NCI-H1417 (cell line): ENCODE results near the gene EGFR.

Experiments
- DNase-seq, 3 experiments: peaks; one replicate each; lab custom pipeline; 2025; lab: John Stamatoyannopoulos, UW

The EGFR gene

DNA sequence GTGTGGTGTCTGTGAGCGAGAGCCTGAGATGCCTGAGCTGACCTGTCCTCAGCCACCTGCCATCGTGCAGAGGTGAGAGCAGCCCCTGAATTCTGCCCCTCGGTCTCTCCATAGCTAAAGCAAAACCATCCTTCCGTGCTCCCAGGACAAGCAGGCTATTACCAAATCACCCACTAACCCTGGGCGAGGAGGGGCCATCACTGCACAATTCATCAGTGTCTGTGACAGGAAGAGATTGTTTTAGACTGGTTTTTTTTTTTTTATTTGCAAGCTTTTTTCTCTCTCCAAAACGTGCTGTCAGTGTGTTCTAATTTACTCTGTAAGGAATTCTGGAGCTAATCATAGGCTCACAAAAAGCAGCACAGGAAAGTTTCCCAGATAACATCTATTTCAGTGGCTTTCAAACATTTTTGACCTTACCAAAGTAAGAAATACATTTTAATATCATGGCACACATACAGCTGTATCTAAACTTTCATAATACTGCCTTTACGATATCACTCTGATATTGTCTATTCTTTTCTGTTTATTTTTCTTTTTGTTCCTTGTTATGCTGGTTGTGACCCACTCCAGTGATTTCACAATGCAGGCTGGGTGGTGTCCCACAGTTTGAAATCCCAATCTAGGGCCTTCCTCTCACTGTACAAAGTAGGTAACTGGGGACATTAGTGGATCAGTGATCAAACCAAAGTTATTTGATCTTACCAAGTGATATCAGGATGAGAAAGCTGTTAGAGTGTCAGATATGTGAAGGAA lies 62.8 kb downstream of the EGFR start:
- DNase-seq: no peak

- no peak for DNase-seq
Measured at GRCh38 chr7:55082228-55082603, 63.4 kb downstream of the EGFR start.

DNA sequence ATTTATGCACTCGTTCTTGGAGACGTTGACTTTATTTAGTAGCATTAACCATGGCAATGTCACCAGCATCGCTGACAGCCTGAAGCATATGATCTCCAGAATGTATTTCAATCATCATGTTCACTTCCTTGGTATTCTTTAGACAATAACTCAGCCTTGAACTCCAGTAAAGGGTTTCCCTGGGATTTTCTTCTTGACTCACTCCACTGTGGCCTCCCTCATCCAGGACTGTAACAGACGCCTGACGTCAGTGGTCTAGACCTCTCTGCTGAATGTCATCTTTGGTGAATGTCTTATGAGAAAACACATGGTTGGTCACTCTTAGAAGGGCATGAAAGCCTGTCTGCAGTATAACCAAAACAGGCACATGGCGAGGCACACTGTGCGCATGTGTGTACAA lies 64.4 kb downstream of the EGFR start:
- DNase-seq: no peak

- no peak for DNase-seq
Measured at GRCh38 chr7:55084307-55084706, 65.5 kb downstream of the EGFR start.

- DNase-seq: no peak
Measured at GRCh38 chr7:55085511-55086412, 66.9 kb downstream of the EGFR start.

GRCh38 chr7:55086413-55087201 lies 67.8 kb downstream of the EGFR start:
- no peak for DNase-seq

GRCh38 chr7:55087521-55087961 lies 68.7 kb downstream of the EGFR start:
- no peak for DNase-seq

DNA sequence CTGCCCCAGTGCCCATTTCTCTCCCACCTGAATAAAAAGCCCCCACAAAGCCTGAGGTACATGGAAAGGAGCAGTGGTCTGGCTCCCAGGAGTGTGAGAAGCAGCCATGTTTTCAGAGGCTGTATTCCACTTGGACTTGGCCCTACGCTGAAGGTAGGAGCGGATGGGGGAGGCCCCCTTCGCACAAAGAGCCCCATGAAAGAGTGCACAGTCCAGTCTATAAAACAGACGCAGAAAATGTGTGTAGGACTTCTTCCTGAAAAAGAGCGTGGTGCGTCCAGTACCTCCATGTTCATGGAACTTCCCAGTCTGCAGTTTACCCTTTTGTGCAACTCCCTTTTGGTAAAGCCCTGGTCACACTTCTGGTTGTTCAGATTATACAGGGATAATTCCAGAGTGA lies 69.3 kb downstream of the EGFR start:
- DNase-seq: no peak

GRCh38 chr7:55088620-55089019 lies 69.8 kb downstream of the EGFR start:
- DNase-seq: no peak

DNA sequence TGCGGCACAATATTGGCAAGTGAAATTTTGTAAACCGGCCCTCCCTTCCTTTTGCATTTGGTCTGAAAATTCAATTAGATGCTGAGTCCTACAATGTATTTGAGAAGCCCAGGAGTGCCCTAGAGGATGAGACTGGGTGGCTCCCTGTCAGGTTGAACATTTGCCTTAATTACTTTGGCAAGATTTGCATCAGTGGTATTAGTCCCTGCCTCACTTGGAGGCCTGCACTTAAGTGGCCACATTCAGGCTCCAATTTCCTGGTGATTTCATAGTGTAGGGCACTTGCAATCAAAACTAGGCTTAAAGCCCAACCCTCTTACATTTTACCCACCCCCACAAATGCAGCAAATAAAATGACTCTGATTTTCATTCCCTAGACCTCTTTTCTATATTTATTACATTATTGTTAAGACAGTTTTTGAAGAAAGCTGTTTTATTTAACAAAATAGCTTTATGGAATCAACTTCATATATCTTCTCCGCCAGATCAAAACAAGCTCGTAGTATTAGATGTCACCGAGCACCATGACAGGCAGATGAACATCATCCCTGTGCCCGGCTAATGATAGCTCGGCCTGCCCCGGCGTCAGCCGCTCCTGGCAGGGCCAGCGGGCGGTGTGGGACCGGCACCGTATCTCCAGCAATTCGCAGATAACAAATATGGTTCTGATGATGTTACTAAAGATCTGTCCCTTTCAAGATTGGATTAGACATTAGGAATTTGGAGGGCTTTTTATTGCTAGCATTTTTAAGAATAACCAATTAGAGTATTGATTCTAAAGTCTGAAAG lies 73.6 kb downstream of the EGFR start:
- peak in 1 of 3 experiments; percentile 68 for DNase-seq

DNA sequence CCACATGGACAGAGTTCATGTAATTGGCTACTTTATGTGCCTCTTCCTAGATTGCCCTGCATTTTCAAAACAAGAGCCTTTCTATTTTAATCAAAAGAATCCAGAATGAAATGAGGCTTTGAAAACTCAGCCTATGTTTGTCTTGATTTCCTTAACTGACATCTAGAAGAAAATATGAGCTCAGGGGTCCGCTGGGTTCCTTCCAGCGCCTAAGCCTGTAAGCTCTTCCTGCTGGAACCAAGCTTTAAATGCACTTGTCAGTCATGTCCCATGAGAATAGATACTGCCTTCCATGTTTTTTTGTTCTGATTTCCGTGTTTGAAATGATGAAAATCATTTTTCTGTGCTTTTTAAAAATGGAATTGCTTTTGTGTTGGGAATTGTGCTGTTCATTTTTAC lies 74.2 kb downstream of the EGFR start:
- no peak for DNase-seq

GRCh38 chr7:55093674-55094073 lies 74.9 kb downstream of the EGFR start:
- DNase-seq: no peak

DNA sequence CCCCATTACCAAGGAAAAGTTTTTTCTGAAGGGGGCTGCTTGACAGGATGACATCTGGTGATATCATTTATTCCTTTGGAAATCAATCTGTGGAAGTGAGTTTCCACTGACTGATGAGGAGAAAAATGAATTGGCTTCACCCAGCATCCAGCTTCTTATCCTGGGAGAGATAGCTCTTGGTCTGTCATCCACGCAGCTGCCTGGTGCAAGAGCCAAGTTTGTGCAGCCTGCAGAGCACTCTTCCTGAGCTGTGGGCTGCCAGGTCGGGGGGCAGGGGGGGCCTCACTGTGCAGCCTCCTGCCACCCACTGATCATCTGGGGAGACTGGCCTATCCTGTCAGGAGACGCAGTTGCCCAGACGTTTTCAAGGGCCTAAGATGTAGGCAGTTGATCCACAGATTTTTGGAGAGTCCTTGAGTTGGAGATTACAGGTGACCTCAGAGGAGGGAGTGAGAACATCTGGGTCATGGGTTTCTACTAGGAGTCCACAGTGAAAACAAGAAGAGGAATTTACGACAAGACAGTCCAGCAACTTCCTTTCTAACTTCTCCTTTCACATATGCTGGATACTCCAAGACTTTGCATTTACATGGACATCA lies 75.4 kb downstream of the EGFR start:
- DNase-seq: no peak

- no peak for DNase-seq
Measured at GRCh38 chr7:55095672-55096071, 76.9 kb downstream of the EGFR start.

DNA sequence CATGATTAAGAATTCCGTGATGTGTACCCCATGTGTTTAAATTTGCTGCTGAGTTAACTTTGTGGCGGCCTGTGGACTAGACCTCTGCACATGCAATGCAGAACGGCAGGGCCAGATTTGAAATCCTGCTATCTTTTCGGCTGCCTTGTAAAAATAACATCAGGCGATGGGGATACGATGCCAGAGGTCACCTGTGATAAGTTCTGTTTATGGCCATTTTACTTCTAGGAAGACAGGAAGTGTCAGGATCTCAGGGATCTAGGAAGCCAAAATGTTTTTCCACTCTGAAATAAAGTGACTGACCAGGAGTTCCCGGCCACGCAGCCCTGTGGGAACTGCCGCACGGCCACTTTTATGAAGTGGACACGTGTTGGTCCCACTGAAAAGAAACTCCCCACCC lies 77.5 kb downstream of the EGFR start:
- no peak for DNase-seq

DNA sequence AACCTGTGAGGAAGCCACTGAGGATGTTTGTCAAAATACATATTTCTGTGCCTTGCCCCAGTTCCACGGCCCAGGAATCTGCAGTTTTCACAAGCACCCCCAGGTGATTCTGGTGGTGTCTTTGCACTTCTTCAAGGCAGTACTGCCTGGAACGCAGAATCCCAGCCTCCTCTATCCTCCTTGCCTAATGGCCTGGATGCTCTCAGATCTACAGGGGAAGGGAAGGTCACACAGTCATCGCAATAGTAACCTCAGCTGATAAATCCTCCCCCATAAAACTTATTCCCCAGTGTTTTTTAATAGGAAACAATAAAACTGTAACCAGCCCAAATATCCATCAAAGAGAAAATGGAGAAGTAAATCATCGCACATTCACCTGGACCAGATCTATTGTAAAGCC lies 78.3 kb downstream of the EGFR start:
- no peak for DNase-seq

DNA sequence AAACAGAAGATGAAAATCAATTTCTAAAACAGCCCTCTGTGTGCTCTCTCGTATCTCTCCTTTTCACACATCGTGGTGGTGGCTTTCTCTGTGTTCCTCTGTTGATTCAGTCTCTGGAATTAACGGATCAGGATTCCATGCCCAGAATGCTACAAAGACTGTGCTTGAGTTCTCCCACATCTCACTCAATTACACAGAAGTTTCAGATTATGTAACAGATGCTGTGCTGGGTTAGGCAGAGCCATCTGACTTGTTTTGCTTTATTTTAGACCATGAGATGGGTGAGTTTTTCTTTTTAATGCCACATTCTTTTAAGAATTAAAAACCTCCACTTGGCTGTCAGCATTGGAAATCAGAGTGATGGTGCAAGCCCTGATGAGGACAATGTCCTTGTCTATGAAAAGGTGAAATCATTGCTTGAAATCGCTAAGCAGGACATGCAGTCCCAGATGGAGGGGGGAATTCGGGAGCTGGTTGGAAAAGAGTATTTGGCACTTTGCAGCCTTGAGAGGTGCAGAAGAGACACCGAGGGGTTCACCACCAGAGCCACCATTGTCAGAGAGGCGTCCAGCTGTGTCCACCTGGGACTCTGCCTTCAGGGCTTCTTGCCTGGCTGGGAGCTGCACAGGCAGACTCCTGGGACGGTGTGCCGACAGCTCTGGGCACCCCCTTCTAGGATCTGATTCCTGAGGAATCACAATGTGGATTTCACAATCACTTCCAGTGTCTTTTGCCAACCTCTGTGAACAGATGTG lies 80.4 kb downstream of the EGFR start:
- DNase-seq: no peak

- peak in 1 of 3 experiments; percentile 28 for DNase-seq
Measured at GRCh38 chr7:55099821-55100543, 81.2 kb downstream of the EGFR start.

DNA sequence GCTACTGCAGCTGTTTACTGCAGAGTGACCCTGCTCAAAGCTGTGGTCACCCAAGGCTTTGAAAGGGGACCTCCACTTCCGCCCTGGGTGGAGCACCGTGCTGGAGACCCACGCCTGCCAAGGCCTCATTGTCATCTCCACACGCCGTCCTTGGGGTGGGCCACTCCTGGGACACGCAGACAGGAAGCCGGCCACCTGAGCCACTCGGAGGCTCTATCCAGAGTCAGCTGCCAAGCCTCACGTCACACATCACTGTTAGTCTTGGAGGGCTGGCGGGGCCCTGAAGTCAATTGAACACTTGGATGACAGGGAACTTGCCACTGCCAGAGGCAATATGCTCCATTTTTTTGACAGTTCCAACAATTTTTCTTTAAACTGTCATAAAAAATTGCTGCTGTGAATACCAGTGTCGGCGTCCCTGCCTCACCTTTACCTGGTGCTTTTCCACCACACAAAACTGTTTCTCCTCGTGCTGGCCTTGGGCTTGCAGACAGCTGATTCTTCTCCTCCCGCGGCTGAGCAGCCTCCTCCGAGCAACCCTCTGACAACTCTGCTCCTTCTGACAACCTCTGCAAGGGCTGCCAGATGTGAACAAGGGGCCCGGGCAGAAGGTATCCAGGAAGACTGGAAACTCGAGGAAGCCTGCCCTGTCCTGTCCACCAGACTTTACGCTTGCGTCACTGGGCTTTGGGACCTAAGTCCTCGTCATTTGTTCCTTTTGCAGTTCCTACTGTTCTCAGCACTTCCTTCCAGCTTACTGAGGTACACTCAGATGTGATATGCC lies 81.9 kb downstream of the EGFR start:
- no peak for DNase-seq
